IMR-90 (cell line): Measurements from ENCODE around the gene TRIM62. TPM values are rescaled to one million over a fixed set of nuclear protein-coding genes. Genes with fewer than 3 reads are reported as not detected.

Source experiments
- ATAC-seq: fragments of 200-7000 bp; cut with Tn5 transposase; 2 replicates; pipeline ENCODE4 v1.9.1; 2020; ENCODE audit warnings: low read depth, mild to moderate bottlenecking, moderate library complexity
- BruUV-seq: library from RNA; stranded (reverse); fragments of 400-500 nt; replicated peaks from 2 replicates; lab custom pipeline; 2021; lab: Mats Ljungman, UMichigan
- CTCF ChIA-PET: fragments of 300-600 bp; formaldehyde crosslinking; extraction: SDS; loops from one replicate; lab custom pipeline; 2021; ENCODE audit warnings: antibody characterized with exemption; lab: Yijun Ruan, JAX
- POLR2A ChIA-PET: fragments of 300-600 bp; sonication (Branson Sonifier 250); formaldehyde crosslinking; loops from one replicate; lab custom pipeline; 2022; ENCODE audit warnings: antibody characterized with exemption; ENCODE audit not compliant: unreplicated experiment; lab: Charles Lee
- DNase-seq: peaks from one replicate; pipeline ENCODE4 v3.0.0; 2013
- H2AFZ ChIP-seq: replicated peaks from 2 replicates; pipeline ENCODE3; 2013; ENCODE audit warnings: low read length, mild to moderate bottlenecking; ENCODE audit not compliant: poor library complexity
- H2AK5ac ChIP-seq: 2 replicates; pipeline ENCODE4 v1.6.1; 2013; ENCODE audit warnings: low read depth, low read length, inconsistent platforms
- H2AK9ac ChIP-seq: replicated peaks from 2 replicates; pipeline ENCODE3; 2013; ENCODE audit warnings: mild to moderate bottlenecking, low read depth, low read length, moderate library complexity; ENCODE audit not compliant: poor library complexity
- H2BK120ac ChIP-seq: 2 replicates; pipeline ENCODE4 v1.6.1; 2013; ENCODE audit warnings: low read depth, low read length, inconsistent platforms
- H2BK15ac ChIP-seq: 3 replicates; pipeline ENCODE4 v1.6.1; 2013; ENCODE audit warnings: low read depth, low read length, inconsistent platforms
- H2BK20ac ChIP-seq: 2 replicates; pipeline ENCODE4 v1.6.1; 2013; ENCODE audit warnings: low read depth, mild to moderate bottlenecking, inconsistent platforms, low read length, moderate library complexity
- H2BK5ac ChIP-seq: 2 replicates; pipeline ENCODE4 v1.6.1; 2013; ENCODE audit warnings: mild to moderate bottlenecking, low read depth, low read length, inconsistent platforms; ENCODE audit not compliant: poor library complexity, severe bottlenecking
- H3K14ac ChIP-seq: replicated peaks from 2 replicates; pipeline ENCODE4 v1.6.1; 2013; ENCODE audit warnings: low read depth, low read length, inconsistent platforms
- H3K18ac ChIP-seq: 2 replicates; pipeline ENCODE4 v1.6.1; 2013; ENCODE audit warnings: low read depth, low read length, control low read depth
- H3K23ac ChIP-seq: 2 replicates; pipeline ENCODE4 v1.6.1; 2013; ENCODE audit warnings: low read depth, low read length, inconsistent platforms
- H3K27ac ChIP-seq: 2 replicates; pipeline ENCODE4 v1.5.1; 2013; ENCODE audit warnings: mild to moderate bottlenecking, control low read depth, low read length; ENCODE audit not compliant: insufficient read depth
- H3K27me3 ChIP-seq: 2 replicates; pipeline ENCODE4 v1.6.1; 2013; ENCODE audit warnings: low read length; ENCODE audit not compliant: control insufficient read depth, insufficient read depth
- H3K36me3 ChIP-seq: 2 replicates; pipeline ENCODE4 v1.6.1; 2013; ENCODE audit warnings: low read length, mixed read lengths; ENCODE audit not compliant: control insufficient read depth, insufficient read depth
- H3K4ac ChIP-seq: 2 replicates; pipeline ENCODE4 v1.6.1; 2013; ENCODE audit warnings: low read depth, low read length, inconsistent platforms
- H3K4me1 ChIP-seq: 2 replicates; pipeline ENCODE4 v1.6.1; 2013; ENCODE audit warnings: low read length, mixed read lengths; ENCODE audit not compliant: control insufficient read depth, insufficient read depth
- H3K4me2 ChIP-seq: 2 replicates; pipeline ENCODE4 v1.6.1; 2013; ENCODE audit warnings: low read depth, mild to moderate bottlenecking, control low read depth, low read length, moderate library complexity
- H3K4me3 ChIP-seq: 2 replicates; pipeline ENCODE4 v1.5.1; 2013; ENCODE audit warnings: low read depth, mild to moderate bottlenecking, control low read depth, low read length, moderate library complexity; ENCODE audit not compliant: insufficient read depth
- H3K56ac ChIP-seq: 2 replicates; pipeline ENCODE4 v1.6.1; 2013; ENCODE audit warnings: low read length, inconsistent platforms; ENCODE audit not compliant: insufficient read depth; ENCODE audit errors: extremely low read depth
- H3K79me1 ChIP-seq, 2 experiments: 2 replicates each; pipeline ENCODE4 v1.6.1; 2013; ENCODE audit warnings: low read length in 2 of 2, inconsistent platforms in 1 of 2, low read depth in 1 of 2
- H3K9ac ChIP-seq: 2 replicates; pipeline ENCODE4 v1.6.1; 2013; ENCODE audit warnings: low read depth, low read length, control low read depth
- H3K9me1 ChIP-seq: 2 replicates; pipeline ENCODE4 v1.6.1; 2013; ENCODE audit warnings: low read length, inconsistent platforms; ENCODE audit not compliant: insufficient read depth
- H3K9me3 ChIP-seq: 2 replicates; pipeline ENCODE4 v1.6.1; 2013; ENCODE audit warnings: low read length; ENCODE audit not compliant: control insufficient read depth, insufficient read depth
- H4K20me1 ChIP-seq: 2 replicates; pipeline ENCODE4 v1.6.1; 2013; ENCODE audit warnings: low read length, inconsistent platforms; ENCODE audit not compliant: insufficient read depth
- H4K5ac ChIP-seq: 2 replicates; pipeline ENCODE4 v1.6.1; 2013; ENCODE audit warnings: mild to moderate bottlenecking, low read depth, low read length, control low read depth
- H4K8ac ChIP-seq, 2 experiments: 2 replicates each; pipeline ENCODE4 v1.6.1; 2013; ENCODE audit warnings: low read depth in 2 of 2, low read length in 2 of 2, control low read depth in 1 of 2, inconsistent platforms in 1 of 2
- H4K91ac ChIP-seq: 2 replicates; pipeline ENCODE4 v1.6.1; 2013; ENCODE audit warnings: low read depth, low read length, inconsistent platforms; ENCODE audit not compliant: insufficient read depth
- BHLHE40 ChIP-seq: fragments of 150-350 bp; IDR thresholded peaks from 2 replicates; pipeline ENCODE4 v1.6.1; 2016; ENCODE audit warnings: mild to moderate bottlenecking, low read depth, low read length
- CHD1 ChIP-seq: IDR thresholded peaks from 2 replicates; pipeline ENCODE4 v1.6.1; 2012; ENCODE audit warnings: low read depth, low read length, improper control_type of control experiment
- FOS ChIP-seq: fragments of 150-350 bp; IDR thresholded peaks from 2 replicates; pipeline ENCODE4 v1.6.1; 2016; ENCODE audit warnings: low read depth, low read length
- MAFK ChIP-seq: IDR thresholded peaks from 2 replicates; pipeline ENCODE4 v1.6.1; 2012; ENCODE audit warnings: low read depth, low read length, improper control_type of control experiment
- MAZ ChIP-seq: IDR thresholded peaks from 2 replicates; pipeline ENCODE4 v1.6.1; 2012; ENCODE audit warnings: low read depth, mild to moderate bottlenecking, low read length, improper control_type of control experiment, moderate library complexity, borderline replicate concordance
- MXI1 ChIP-seq: IDR thresholded peaks from 2 replicates; pipeline ENCODE4 v1.6.1; 2012; ENCODE audit warnings: low read depth, mild to moderate bottlenecking, low read length, moderate library complexity, borderline replicate concordance
- NFE2L2 ChIP-seq: fragments of 150-350 bp; IDR thresholded peaks from 2 replicates; pipeline ENCODE4 v1.6.1; 2016; ENCODE audit warnings: low read depth, mild to moderate bottlenecking, low read length
- POLR2A ChIP-seq: IDR thresholded peaks from 2 replicates; pipeline ENCODE4 v1.6.1; 2012; ENCODE audit warnings: mild to moderate bottlenecking, low read depth, low read length
- RAD21 ChIP-seq: IDR thresholded peaks from 2 replicates; pipeline ENCODE4 v1.6.1; 2012; ENCODE audit warnings: low read length, improper control_type of control experiment
- RCOR1 ChIP-seq: IDR thresholded peaks from 2 replicates; pipeline ENCODE4 v1.6.1; 2012; ENCODE audit warnings: mild to moderate bottlenecking, low read length, improper control_type of control experiment; ENCODE audit not compliant: insufficient replicate concordance
- RFX5 ChIP-seq: IDR thresholded peaks from 2 replicates; pipeline ENCODE4 v1.8.0; 2012; ENCODE audit warnings: low read depth, mild to moderate bottlenecking, low read length, moderate library complexity
- SMC3 ChIP-seq: fragments of 150-350 bp; IDR thresholded peaks from 2 replicates; pipeline ENCODE4 v1.6.1; 2016; ENCODE audit warnings: low read depth, mild to moderate bottlenecking, antibody characterized with exemption, low read length, moderate library complexity
- WGBS, 2 experiments: methylation state at CpG; one replicate each; pipeline versions ENCODE4 v1.1.5 to v1.1.7; 2013; ENCODE audit warnings: missing lambda C conversion rate in 2 of 2; ENCODE audit not compliant: insufficient read length in 1 of 2; ENCODE audit errors: extremely low coverage in 2 of 2; 5-methylcytosine and 5-hydroxymethylcytosine counted together
- dilution Hi-C: fragments of 300-500 bp; cut with HindIII; formaldehyde crosslinking; loops from one replicate; pipeline ENCODE4 v1.14.3; 2018; ENCODE audit warnings: low sequenced_read_pairs; ENCODE audit not compliant: unreplicated experiment
- in situ Hi-C: fragments of 300-500 bp; cut with MboI; formaldehyde crosslinking; loops from 3 replicates; pipeline ENCODE4 v1.14.3; 2019; ENCODE audit warnings: low sequenced_read_pairs, inconsistent platforms, mixed read lengths
- intact Hi-C: fragments of 100-400 bp; cut with micrococcal nuclease; formaldehyde crosslinking; loops from 2 replicates; pipeline ENCODE4 v1.10.0; 2022
- polyA plus RNA-seq, 3 experiments: library from polyadenylated mRNA; depleted of rRNA; stranded (reverse); fragments of >200 nt; gene quantifications; 2 replicates each; pipeline ENCODE4 v1.2.3, GENCODE V29; 2012; ENCODE audit warnings: low replicate concordance in 1 of 3
- total RNA-seq: library from RNA; depleted of rRNA; stranded (reverse); fragments of >200 nt; gene quantifications from 2 replicates; pipeline ENCODE4 v1.2.3, GENCODE V29; 2012
- TF ChIP-seq, protein P1 (sequence below): fragments of 150-350 bp; IDR thresholded peaks from 2 replicates; pipeline ENCODE4 v1.6.1; 2017; ENCODE audit warnings: mild to moderate bottlenecking, antibody characterized with exemption, low read length, low read depth
- TF ChIP-seq, protein P2 (sequence below): fragments of 150-350 bp; IDR thresholded peaks from 2 replicates; pipeline ENCODE4 v1.6.1; 2016; ENCODE audit warnings: low read depth, mild to moderate bottlenecking, low read length, moderate library complexity, borderline replicate concordance
- TF ChIP-seq, protein P3 (sequence below): conservative IDR thresholded peaks from 2 replicates; pipeline ENCODE4 v1.5.1; 2012; ENCODE audit warnings: mild to moderate bottlenecking, low read depth, low read length, improper control_type of control experiment

TRIM62 gene
- total and polyA plus RNA-seq, 2 of the 4 experiments (the other 2 are of a cell fraction) = 3.0 to 11.1 TPM

DNA sequence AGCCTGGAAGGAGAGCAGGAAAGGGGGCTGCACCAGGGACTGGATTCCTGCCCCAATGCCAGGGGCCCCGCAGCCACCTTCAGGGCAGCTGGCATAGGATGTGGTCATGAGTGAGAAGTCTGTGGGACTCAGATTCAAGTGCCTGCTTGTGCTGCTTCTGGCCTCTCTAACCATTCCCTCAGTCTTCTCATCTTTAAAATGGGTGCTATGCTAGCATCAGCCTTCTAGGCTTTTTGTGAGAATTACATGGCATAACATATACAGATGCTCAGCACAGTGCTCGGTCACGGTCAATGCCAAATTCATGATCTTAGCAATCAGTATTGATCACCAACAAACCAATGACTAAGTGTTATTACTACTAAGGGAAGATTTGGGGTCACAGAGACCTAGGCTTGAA is 23.5 kb downstream of the TRIM62 start:
- Histone ChIP-seq H3K18ac (no peak overlapping the region), H3K4me1 (peaks cover 18% of the 10 kb centered on the region), H3K4me2 (no peak overlapping the region), H3K9me3 (no peaks in the 10 kb centered on the region), H3K23ac (no peak overlapping the region), H3K9ac (no peak overlapping the region), H4K5ac (no peak overlapping the region), H3K27me3 (no peaks in the 10 kb centered on the region), H4K91ac (no peak overlapping the region), H3K79me1 (peaks cover 5 to 21% of the 10 kb centered on the region in 2 experiments; a peak in 3 of 4 replicates), H2AK5ac (no peak overlapping the region), H3K56ac (no peak overlapping the region), H3K4ac (no peak overlapping the region), H2BK5ac (no peak overlapping the region), H4K8ac (no peak overlapping the region), H3K36me3 (peaks cover 22% of the 10 kb centered on the region), H2BK120ac (no peak overlapping the region), H3K9me1 (peaks cover 25% of the 10 kb centered on the region), H3K4me3 (no peak overlapping the region), H4K20me1 (no peaks in the 10 kb centered on the region), H3K14ac (no peak overlapping the region), H3K27ac (no peak overlapping the region), H2BK15ac (no peak overlapping the region), H2BK20ac (no peak overlapping the region), H2AK9ac (no peak overlapping the region), H2AFZ (no peak overlapping the region)
- intact Hi-C loops = no loop called here
- dilution Hi-C loops = no loop called here
- ATAC-seq (no peak), DNase-seq (no peak)
- in situ Hi-C loops = no loop called here
- ChIA-PET POLR2A (no interaction called here), CTCF (no interaction called here)
- no CpG with 5 or more reads among the region's 3 CpGs for WGBS, 2 experiments
- TF ChIP-seq MAFK (no peak), CHD1 (no peak), NFE2L2 (no peak), MXI1 (no peak), FOS (no peak), RFX5 (no peak), SMC3 (no peak), MAZ (no peak), BHLHE40 (no peak), RCOR1 (no peak), POLR2A (no peak), RAD21 (no peak)
- TF ChIP-seq, protein P1, sequence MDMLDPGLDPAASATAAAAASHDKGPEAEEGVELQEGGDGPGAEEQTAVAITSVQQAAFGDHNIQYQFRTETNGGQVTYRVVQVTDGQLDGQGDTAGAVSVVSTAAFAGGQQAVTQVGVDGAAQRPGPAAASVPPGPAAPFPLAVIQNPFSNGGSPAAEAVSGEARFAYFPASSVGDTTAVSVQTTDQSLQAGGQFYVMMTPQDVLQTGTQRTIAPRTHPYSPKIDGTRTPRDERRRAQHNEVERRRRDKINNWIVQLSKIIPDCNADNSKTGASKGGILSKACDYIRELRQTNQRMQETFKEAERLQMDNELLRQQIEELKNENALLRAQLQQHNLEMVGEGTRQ = no peak
- TF ChIP-seq, protein P2, sequence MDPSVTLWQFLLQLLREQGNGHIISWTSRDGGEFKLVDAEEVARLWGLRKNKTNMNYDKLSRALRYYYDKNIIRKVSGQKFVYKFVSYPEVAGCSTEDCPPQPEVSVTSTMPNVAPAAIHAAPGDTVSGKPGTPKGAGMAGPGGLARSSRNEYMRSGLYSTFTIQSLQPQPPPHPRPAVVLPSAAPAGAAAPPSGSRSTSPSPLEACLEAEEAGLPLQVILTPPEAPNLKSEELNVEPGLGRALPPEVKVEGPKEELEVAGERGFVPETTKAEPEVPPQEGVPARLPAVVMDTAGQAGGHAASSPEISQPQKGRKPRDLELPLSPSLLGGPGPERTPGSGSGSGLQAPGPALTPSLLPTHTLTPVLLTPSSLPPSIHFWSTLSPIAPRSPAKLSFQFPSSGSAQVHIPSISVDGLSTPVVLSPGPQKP = no peak
- TF ChIP-seq, protein P3, sequence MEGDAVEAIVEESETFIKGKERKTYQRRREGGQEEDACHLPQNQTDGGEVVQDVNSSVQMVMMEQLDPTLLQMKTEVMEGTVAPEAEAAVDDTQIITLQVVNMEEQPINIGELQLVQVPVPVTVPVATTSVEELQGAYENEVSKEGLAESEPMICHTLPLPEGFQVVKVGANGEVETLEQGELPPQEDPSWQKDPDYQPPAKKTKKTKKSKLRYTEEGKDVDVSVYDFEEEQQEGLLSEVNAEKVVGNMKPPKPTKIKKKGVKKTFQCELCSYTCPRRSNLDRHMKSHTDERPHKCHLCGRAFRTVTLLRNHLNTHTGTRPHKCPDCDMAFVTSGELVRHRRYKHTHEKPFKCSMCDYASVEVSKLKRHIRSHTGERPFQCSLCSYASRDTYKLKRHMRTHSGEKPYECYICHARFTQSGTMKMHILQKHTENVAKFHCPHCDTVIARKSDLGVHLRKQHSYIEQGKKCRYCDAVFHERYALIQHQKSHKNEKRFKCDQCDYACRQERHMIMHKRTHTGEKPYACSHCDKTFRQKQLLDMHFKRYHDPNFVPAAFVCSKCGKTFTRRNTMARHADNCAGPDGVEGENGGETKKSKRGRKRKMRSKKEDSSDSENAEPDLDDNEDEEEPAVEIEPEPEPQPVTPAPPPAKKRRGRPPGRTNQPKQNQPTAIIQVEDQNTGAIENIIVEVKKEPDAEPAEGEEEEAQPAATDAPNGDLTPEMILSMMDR = no peak
- BruUV-seq = no TSS peak
